ENCODE data around the gene CARMIL1. TPM values are rescaled to one million over a fixed set of nuclear protein-coding genes. Genes with fewer than 3 reads are reported as not detected.
A peak's percentile ranks its signal among the peaks of the same experiment; 100 is the strongest.

The CARMIL1 gene
- total and polyA plus RNA-seq, 2 donors from 2014 or later: 22.3 to 51.1 TPM

GRCh38 chr6:25302151-25302550 is 23.0 kb downstream of the CARMIL1 start:
- no peak overlapping the region for H3K4me3 ChIP-seq (ENCODE audit: low read length in 3 of 3)
- TF ChIP-seq CTCF (IDR thresholded peaks at IDR 0.05; ENCODE audit: borderline replicate concordance, extremely low read depth, insufficient read depth): no peak
- no peak overlapping the region for H3K9ac ChIP-seq (ENCODE audit: low read length in 3 of 3)
- H3K4me1 ChIP-seq (ENCODE audit: control insufficient read depth in 2 of 3, insufficient read depth in 2 of 3, low read depth in 1 of 3, low read length in 3 of 3): peaks cover 0 to 2% (median 0%) of the 10 kb centered on the region in 3 donors
- FAIRE-seq (no peak), DNase-seq (peak in 1 of 5 donors; percentile 19)
- no peaks in the 10 kb centered on the region for H3K9me3 ChIP-seq (ENCODE audit: control insufficient read depth in 2 of 3, insufficient read depth in 1 of 3, low read length in 3 of 3)
- H3K27me3 ChIP-seq (ENCODE audit: control insufficient read depth, insufficient read depth, low read length): no peaks in the 10 kb centered on the region
- intact Hi-C loops (cut with DNase I): no loop called here
- no peaks in the 10 kb centered on the region for H3K36me3 ChIP-seq (ENCODE audit: control insufficient read depth in 2 of 3, insufficient read depth in 3 of 3, low read length in 3 of 3)
- no peak overlapping the region for H3K27ac ChIP-seq (ENCODE audit: low read depth in 2 of 2, low read length in 2 of 2)

DNA sequence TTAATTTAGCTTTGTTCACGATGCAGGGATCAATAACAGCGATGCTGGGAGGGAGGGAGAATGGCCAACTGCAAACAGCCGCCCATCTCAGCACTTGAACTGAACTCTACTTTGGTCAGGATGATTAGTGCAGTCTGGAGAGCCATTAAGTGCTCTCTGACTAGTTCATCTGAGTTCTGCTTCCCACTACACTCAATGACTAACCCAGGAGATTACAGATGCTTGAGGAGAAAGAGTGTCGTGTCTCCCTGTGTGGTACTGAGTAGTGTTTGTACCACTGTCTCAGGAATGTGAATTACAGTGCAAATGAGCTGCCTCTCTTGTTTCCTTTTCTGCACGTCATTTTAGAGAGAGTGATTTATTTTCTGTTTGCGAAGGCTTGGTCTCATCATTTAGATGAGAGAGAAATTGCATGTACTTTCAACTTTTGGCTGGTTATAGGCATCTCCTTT is 23.5 kb downstream of the CARMIL1 start:
- H3K27me3 ChIP-seq (ENCODE audit: control insufficient read depth, insufficient read depth, low read length): no peaks in the 10 kb centered on the region
- H3K9me3 ChIP-seq (ENCODE audit: control insufficient read depth in 2 of 3, insufficient read depth in 1 of 3, low read length in 3 of 3): no peaks in the 10 kb centered on the region
- intact Hi-C loops (cut with DNase I): no loop called here
- DNase-seq: no peak
- H3K9ac ChIP-seq (ENCODE audit: low read length in 3 of 3): no peak overlapping the region
- peaks cover 0 to 2% (median 0%) of the 10 kb centered on the region in 3 donors for H3K4me1 ChIP-seq (ENCODE audit: control insufficient read depth in 2 of 3, insufficient read depth in 2 of 3, low read depth in 1 of 3, low read length in 3 of 3)
- FAIRE-seq: no peak
- no peak overlapping the region for H3K27ac ChIP-seq (ENCODE audit: low read depth in 2 of 2, low read length in 2 of 2)
- H3K4me3 ChIP-seq (ENCODE audit: low read length in 3 of 3): no peak overlapping the region
- TF ChIP-seq CTCF (IDR thresholded peaks at IDR 0.05; ENCODE audit: borderline replicate concordance, extremely low read depth, insufficient read depth): no peak
- no peaks in the 10 kb centered on the region for H3K36me3 ChIP-seq (ENCODE audit: control insufficient read depth in 2 of 3, insufficient read depth in 3 of 3, low read length in 3 of 3)

DNA sequence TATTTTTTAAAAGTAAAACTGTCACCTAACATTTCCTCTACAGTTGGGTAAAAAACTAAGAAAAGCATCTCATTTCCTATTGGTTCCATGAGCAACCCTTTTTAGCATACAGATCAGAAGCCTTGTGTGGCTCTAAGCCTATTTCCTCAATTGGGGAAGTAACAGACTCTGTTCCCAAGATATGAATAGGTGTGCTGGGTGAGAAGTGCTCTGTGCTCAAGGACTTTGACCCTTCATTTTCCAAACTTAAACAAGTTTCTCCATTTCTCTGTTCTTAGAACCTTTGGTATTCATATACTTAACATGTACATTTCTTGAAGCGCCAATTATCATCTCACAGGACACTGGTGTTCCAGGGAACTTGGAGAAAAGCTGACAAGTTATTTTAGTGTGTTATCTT is 24.1 kb downstream of the CARMIL1 start:
- intact Hi-C loops (cut with DNase I): no loop called here
- no peak for TF ChIP-seq CTCF (IDR thresholded peaks at IDR 0.05; ENCODE audit: borderline replicate concordance, extremely low read depth, insufficient read depth)
- H3K27me3 ChIP-seq (ENCODE audit: control insufficient read depth, insufficient read depth, low read length): no peaks in the 10 kb centered on the region
- H3K4me3 ChIP-seq (ENCODE audit: low read length in 3 of 3): no peak overlapping the region
- DNase-seq (no peak), FAIRE-seq (no peak)
- H3K9me3 ChIP-seq (ENCODE audit: control insufficient read depth in 2 of 3, insufficient read depth in 1 of 3, low read length in 3 of 3): no peaks in the 10 kb centered on the region
- H3K27ac ChIP-seq (ENCODE audit: low read depth in 2 of 2, low read length in 2 of 2): no peak overlapping the region
- no peak overlapping the region for H3K9ac ChIP-seq (ENCODE audit: low read length in 3 of 3)
- peaks cover 0 to 2% (median 0%) of the 10 kb centered on the region in 3 donors for H3K4me1 ChIP-seq (ENCODE audit: control insufficient read depth in 2 of 3, insufficient read depth in 2 of 3, low read depth in 1 of 3, low read length in 3 of 3)
- no peaks in the 10 kb centered on the region for H3K36me3 ChIP-seq (ENCODE audit: control insufficient read depth in 2 of 3, insufficient read depth in 3 of 3, low read length in 3 of 3)

DNA sequence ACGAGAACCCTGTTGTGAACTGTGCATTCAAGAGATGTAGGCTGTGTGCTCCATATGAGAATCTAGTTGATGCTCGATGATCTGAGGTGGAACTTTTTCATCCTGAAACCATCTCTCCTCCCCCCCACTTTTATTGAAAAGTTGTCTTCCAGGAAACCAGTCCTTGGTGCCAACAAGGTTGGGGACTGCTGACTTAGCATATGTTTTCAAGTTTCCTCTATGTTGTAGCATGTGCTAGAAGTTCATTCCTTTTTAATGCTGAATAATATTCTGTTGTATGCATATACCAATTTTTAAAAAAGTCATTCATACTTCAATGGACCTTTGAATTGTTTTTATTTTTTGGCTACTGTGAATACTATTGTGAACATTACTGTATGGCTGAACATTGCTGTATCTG is 27.2 kb downstream of the CARMIL1 start:
- intact Hi-C loops (cut with DNase I): no loop called here
- H3K4me3 ChIP-seq (ENCODE audit: low read length in 3 of 3): no peak overlapping the region
- TF ChIP-seq CTCF (IDR thresholded peaks at IDR 0.05; ENCODE audit: borderline replicate concordance, extremely low read depth, insufficient read depth): no peak
- H3K36me3 ChIP-seq (ENCODE audit: control insufficient read depth in 2 of 3, insufficient read depth in 3 of 3, low read length in 3 of 3): no peaks in the 10 kb centered on the region
- H3K9ac ChIP-seq (ENCODE audit: low read length in 3 of 3): no peak overlapping the region
- H3K27me3 ChIP-seq (ENCODE audit: control insufficient read depth, insufficient read depth, low read length): no peaks in the 10 kb centered on the region
- no peak for DNase-seq
- FAIRE-seq: no peak
- no peaks in the 10 kb centered on the region for H3K9me3 ChIP-seq (ENCODE audit: control insufficient read depth in 2 of 3, insufficient read depth in 1 of 3, low read length in 3 of 3)
- H3K27ac ChIP-seq (ENCODE audit: low read depth in 2 of 2, low read length in 2 of 2): no peak overlapping the region
- peaks cover 0 to 2% (median 0%) of the 10 kb centered on the region in 3 donors for H3K4me1 ChIP-seq (ENCODE audit: control insufficient read depth in 2 of 3, insufficient read depth in 2 of 3, low read depth in 1 of 3, low read length in 3 of 3)

Measured in kidney (tissue), 14 donors.